Ammon's horn (tissue), 1 donor: ENCODE results near the gene RUSC1.
A peak's percentile ranks its signal among the peaks of the same experiment; 100 is the strongest.
"Not testable (repeated sequence)": the region's sequence is repeated elsewhere in the genome, so short reads cannot be mapped to it uniquely, and the experiment has no call there.

Experiments
- DNase-seq: peaks from one replicate; pipeline ENCODE4 v3.0.0-alpha.2; 2016; ENCODE audit warnings: low spot score

RUSC1 gene, protein sequence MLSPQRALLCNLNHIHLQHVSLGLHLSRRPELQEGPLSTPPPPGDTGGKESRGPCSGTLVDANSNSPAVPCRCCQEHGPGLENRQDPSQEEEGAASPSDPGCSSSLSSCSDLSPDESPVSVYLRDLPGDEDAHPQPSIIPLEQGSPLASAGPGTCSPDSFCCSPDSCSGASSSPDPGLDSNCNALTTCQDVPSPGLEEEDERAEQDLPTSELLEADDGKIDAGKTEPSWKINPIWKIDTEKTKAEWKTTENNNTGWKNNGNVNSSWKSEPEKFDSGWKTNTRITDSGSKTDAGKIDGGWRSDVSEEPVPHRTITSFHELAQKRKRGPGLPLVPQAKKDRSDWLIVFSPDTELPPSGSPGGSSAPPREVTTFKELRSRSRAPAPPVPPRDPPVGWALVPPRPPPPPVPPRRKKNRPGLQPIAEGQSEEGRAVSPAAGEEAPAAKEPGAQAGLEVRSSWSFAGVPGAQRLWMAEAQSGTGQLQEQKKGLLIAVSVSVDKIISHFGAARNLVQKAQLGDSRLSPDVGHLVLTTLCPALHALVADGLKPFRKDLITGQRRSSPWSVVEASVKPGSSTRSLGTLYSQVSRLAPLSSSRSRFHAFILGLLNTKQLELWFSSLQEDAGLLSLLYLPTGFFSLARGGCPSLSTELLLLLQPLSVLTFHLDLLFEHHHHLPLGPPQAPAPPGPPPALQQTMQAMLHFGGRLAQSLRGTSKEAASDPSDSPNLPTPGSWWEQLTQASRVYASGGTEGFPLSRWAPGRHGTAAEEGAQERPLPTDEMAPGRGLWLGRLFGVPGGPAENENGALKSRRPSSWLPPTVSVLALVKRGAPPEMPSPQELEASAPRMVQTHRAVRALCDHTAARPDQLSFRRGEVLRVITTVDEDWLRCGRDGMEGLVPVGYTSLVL

DNA sequence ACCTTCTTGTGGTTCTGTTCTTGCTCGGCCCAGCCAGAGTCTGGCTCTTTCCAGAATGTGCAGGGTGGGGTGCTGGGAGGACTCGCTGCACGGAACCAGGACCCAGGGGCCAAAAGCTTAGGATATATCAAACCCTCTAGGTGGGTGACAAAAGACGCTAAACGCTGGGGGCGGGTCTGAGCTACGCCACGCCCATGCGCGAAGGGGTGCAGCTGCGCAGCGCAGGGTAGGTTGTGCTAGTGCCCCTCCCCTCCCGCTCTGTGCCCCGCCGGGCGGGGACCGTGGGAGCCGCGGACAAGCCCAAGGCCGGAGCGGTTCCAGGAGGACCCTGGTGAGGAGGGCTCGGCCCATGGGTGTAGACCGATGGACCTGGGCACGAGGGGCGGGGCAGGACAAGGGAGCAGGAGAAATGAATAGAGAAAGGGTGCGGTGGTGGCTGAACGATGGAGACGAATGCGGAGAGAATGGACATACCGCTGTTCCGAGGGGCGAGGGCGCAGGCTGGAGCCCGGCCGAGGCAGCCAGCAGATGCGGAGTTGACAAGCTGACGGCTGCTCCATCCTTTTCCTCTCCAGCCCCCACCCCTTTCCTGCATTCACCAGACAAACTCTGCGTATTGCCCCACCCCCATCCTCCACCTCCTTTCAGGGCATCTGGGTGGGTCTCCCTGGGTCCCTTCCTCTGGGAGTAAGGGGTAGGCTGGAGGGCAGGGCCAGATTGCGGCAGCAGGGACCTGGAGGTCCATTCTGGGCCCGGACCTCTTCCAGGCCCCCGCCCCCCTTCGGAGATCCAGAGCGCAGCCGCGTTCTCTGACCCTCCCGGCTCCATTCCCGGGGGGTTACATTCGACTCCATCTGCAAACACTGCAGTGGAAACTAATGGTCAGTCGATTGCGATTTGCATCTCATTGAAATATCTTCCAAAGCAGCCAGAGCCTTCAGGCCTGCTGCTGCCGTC lies at the start of gene RUSC1:
RUSC1 (plus strand) TSS at position 234 of the 957 bp plus-strand sequence. CDS start 880 bp downstream, outside the sequence.
- DNase-seq: peak; percentile 88

DNA sequence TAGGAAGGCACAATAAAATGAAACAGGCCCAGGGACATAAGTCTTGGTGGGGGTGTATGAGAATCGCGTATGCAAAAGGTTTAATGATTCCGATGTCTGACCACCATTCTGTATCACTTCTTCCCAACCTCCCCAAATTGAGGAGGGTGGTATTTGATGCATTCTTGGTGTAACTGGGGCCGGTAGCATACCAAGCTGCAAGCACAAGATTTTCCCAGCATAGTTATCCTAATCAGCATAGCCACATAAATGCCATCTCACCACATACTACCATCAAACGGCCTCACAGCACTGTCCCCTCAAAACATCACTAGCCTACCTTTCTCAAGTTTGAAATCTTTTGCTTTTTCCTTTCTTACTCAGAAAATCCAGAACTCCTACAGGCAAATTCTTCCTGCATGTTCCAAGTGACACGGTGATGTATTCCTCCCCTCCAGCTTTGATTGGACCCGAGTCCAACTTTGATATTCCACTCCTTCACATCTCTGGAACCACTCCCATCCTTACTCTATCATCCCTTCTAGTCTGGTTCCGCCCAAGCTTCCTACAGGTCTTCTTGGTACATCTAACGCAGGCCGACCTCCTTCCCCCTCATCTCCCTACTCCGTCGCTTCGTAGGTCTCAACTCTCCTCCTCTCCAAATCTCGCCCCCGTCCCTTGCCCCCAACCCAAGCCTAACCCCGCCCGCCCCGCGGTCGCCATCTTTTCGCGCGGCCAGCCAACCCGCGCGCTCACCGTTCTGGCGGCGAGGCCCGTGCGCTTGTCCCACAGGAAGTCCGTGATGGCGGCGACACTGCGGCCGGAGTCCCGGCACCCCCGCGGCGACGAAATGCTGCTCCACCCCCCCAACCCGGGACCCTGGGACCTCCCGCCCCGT lies 48.0 kb upstream of the RUSC1 start:
- peak; percentile 21 for DNase-seq

DNA sequence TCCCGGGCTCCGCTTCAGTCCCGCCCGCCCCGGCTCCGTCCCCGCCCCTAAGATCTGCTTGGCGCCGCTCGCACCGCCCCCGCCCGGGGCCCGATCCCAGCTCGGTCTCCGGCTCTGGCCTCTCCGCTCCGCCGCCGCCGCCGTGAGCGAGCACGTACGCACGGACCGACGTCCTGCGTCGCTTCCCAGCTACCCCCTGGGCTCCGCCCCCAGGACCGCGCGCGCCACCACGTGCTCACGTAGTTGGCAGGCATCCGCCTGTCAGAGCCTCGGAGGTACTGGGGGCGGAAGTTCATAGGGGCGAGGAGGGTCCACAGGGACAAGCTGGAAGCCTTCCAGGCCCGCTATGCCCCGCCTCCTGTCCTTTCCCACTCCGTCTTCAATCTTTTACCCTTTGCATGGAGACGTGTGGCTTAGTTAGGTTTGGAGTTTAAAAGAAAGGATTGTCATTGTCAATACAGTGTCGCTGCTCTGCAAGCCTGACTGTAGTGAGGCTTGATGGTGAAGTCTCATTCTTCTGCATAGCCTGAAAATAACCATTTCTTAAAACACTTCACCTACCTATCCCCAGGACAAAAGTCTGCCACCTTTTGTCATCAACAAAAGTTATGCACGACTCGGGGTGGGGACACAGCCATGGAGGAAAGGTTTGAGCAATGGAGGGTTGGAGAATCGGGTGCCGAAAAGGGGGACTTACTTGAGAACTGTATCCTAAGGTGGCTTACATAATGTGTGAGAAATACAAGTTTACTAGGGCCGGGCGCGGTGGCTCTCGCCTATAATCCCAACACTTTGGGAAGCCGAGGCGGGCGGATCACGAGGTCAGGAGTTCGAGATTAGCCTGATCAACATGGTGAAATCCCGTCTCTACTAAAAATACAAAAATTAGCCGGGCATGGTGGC lies 47.1 kb upstream of the RUSC1 start, which contains the start of gene CLK2:
CLK2 (minus strand) TSS at position 162 of the 903 bp plus-strand sequence. CDS start 2,527 bp downstream, outside the sequence.
- DNase-seq: peak; percentile 97

DNA sequence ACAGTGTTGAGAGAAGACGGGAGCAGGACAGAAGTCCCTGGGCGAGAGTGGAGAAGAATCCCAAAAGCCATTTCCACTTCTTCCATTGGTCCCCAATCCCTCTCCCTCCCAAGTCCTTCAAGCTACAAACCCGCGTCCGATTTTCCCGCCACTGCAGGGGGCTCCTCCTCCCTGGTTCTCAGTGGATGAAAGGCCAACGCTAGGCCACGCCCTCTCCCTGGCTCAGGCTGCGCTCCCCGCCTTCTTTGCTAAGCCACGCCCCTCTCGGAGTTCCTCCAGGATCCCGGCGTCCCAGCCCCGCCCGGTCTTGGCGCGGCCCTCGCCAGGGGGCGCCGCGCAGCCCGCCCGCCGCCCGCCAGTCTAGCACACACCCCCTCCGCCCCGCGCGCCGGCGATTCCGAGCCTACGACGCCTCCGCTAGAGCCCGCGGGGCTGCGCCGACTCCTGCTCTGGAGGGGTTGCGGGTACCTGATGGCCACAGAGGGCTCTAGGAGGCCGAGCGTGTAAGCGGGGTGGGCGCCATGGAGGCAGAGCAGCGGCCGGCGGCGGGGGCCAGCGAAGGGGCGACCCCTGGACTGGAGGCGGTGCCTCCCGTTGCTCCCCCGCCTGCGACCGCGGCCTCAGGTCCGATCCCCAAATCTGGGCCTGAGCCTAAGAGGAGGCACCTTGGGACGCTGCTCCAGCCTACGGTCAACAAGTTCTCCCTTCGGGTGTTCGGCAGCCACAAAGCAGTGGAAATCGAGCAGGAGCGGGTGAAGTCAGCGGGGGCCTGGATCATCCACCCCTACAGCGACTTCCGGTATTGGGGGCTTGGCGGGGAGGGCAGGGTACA lies 43.4 kb upstream of the RUSC1 start, which contains the start of gene HCN3:
HCN3 (plus strand) TSS at position 394 of the 832 bp plus-strand sequence; CDS start at position 522, 128 bp downstream.
- peak; percentile 99 for DNase-seq

DNA sequence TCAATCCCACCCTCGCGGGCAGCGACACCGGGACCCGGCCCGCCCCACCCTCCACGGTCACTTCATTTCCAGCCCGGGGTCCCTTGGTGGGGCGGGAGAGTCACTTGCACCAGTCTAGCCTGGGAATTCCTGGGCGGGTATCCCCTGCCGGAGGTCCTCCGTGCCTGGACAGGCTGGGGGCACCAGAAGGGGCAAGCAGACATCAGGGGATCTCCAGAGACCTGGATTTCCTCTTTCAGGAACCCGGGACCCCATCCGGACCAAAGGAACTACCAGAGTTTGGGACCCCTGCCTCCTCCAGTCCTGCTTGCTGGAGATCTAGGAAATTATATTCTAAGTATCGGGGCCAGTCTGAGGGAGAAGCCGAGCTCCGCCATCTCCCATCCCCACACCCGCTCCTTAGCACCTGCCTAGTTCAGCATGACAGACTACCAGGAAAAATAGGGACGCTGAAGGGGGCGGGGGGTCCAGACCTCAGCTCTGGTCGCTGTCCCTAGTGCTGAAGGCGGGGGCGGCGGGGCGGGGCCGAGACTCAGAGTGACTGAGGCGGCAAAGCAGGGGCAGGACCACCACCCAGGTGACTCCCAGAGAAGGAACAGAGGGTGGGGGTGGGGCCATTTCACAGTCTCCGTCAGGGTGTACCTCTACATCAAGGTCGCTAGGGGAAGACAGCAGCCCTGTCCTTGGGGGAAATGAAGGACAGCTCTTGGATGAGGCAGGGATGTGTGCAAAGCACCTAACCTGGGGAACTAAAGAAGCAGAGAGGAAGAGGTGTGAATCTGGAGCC lies 42.6 kb upstream of the RUSC1 start:
- DNase-seq: no peak

DNA sequence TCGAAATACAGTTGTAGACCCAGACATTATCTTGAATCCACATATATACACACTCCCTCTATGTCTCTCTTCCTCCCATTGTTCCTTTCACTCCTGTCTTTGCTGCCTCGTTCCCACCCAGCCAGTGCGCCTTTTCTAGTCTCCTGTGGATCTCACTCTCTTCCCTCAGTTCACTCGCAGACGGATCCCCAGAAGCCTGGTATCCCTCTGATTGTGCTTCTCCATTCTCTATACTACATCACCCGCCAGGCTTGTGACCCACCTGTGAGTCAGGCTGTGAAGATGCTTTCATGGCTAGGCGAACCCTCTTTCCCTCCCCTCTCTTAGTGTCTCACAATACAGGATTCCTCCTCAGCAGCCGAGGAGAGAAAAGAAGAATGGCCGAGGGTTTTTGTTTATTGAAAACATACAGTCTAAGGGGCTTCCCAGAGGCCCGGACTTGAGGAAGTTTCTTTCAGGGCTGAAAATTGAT lies 42.0 kb upstream of the RUSC1 start:
- no peak for DNase-seq

DNA sequence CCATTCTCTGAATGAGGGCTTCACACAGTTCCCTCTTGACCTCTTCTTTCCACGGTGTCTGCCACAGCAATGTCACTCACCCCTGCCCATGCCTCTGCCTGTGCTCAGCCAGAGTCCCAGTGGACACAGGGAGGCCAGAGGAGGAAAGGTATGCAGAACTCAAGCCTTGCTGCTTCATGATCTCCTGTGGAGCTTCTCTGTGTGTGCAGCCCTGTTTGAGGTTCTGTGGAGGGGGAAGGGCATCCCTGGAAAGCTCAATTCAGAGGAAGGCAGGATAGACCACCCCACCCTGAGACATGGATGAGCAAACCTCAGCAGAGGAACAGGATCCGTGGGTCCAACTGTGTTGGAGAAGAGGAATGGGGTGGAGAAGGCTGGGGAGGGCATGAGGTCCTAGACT lies 41.4 kb upstream of the RUSC1 start:
- DNase-seq: no peak

DNA sequence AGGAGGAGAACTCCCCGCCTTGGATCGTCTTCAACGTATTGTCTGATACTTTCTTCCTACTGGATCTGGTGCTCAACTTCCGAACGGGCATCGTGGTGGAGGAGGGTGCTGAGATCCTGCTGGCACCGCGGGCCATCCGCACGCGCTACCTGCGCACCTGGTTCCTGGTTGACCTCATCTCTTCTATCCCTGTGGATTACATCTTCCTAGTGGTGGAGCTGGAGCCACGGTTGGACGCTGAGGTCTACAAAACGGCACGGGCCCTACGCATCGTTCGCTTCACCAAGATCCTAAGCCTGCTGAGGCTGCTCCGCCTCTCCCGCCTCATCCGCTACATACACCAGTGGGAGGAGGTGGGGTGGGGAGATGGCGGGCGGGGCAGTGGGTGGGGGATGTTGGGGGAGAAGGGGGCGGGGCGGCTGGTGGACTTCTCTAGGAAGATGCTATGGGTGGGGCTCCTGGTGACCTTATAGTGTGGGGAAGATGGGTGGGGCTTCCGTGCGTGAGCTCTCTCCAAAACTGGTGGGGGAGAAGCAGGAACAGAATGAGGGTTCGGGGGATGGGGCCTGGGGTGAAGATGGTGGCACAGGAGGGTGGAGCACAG lies 38.1 kb upstream of the RUSC1 start:
- DNase-seq: no peak

DNA sequence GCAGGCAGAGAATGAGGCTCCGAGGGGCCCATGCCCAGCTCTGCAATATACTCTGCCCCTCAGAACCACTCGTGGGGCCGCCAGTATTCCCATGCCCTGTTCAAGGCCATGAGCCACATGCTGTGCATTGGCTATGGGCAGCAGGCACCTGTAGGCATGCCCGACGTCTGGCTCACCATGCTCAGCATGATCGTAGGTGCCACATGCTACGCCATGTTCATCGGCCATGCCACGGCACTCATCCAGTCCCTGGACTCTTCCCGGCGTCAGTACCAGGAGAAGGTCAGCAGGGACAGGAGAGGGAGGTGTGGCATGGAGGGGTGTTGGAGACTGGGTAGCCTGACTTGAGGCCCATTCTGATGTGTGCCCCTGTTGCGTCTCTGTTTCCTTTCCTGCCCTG lies 36.2 kb upstream of the RUSC1 start:
- no peak for DNase-seq

DNA sequence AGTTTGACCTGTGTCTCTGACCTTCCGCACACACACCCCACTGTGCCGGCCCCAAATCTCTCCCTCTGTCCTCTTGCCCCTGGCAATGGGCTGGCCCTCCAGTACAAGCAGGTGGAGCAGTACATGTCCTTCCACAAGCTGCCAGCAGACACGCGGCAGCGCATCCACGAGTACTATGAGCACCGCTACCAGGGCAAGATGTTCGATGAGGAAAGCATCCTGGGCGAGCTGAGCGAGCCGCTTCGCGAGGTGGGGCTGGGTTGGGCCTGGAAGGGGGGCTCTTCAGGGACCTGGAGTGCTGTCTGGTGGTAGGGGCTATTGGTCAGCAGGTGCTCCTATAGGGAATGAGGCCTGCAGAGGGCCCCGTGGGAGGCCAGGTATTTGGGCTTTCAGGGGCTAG lies 35.6 kb upstream of the RUSC1 start:
- DNase-seq: no peak

DNA sequence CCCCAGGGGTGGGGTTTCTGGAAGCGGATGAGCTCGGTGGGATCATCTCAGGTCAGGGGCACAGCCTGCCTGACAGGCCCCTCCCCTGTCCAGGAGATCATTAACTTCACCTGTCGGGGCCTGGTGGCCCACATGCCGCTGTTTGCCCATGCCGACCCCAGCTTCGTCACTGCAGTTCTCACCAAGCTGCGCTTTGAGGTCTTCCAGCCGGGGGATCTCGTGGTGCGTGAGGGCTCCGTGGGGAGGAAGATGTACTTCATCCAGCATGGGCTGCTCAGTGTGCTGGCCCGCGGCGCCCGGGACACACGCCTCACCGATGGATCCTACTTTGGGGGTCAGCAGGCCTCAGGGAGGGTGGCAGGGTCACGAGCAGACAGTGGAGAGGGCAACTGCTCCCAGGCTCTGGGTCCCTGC lies 35.1 kb upstream of the RUSC1 start:
- no peak for DNase-seq

DNA sequence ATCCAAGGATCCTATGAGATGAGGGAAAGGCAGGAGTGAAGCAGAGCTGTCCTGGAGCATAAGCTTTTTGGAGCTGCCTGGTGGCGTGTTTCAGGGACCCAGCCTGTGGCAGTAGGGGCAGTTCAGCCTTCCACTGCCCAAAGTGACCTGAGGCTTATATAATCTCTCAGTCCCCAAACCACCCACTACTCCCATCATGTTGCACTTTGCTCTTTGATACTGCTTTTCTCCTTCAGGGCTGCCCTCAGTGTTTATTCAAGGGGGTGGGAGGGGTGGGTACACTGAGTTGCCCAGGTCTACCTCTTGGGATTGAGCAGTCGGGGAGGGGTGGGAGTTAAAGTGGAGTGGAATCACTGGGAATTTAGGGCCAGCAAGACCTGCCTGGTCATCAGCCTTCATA lies 34.1 kb upstream of the RUSC1 start:
- no peak for DNase-seq

DNA sequence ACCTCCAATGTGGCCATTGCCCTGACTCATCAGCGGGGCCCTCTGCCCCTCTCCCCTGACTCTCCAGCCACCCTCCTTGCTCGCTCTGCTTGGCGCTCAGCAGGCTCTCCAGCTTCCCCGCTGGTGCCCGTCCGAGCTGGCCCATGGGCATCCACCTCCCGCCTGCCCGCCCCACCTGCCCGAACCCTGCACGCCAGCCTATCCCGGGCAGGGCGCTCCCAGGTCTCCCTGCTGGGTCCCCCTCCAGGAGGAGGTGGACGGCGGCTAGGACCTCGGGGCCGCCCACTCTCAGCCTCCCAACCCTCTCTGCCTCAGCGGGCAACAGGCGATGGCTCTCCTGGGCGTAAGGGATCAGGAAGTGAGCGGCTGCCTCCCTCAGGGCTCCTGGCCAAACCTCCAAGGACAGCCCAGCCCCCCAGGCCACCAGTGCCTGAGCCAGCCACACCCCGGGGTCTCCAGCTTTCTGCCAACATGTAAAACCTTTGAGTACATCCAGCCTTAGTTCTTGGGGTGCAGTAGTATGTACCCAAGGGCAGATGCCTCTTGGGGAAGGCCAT lies 32.6 kb upstream of the RUSC1 start:
- DNase-seq: no peak

DNA sequence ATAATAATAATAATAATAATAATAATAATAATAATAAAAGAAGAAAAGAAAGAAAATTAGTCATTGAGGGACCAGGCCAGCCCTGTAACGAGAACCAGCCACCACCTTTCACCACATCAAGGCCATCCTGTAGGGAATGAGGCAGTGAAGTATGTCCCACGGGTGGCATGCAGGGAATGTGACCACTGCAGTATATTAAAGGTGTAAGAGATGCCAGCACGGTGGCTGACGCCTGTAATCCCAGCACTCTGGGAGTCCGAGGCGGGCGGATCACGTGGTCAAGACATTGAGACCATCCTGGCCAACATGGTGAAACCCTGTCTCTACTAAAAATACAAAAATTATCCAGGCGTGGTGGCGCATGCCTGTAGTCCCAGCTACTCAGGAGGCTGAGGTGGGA lies 29.7 kb upstream of the RUSC1 start:
- not testable (repeated sequence) for DNase-seq

DNA sequence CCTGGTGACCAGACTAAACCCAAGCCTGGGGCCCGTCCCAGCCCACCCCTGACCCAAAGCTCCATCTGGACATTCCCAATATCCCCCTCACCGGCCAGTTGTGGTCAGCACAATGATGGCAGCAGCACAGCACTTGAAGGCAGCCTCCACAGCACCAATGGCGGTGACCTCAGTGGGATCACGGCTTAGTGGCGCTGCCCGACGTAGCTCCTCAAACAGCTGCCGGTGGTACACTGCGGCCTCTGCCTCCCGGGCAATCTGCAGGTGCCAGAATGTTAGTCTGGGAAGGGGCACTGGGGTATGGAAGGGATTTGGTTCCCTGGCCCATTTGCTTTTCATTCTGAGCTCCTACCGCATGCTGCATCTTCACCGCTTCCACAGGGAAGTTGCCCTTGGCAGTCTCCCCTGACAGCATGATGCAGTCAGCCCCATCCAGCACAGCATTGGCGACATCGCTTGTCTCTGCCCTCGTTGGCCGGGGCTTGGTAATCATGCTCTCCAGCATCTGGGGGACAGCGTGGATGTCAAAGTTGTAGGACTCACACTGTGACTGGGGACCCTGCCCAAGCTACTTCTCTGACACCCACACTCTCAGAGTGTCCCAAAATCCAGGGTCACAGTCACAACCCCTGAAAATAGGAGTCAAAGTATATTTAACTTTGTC lies 27.5 kb upstream of the RUSC1 start:
- DNase-seq: no peak

DNA sequence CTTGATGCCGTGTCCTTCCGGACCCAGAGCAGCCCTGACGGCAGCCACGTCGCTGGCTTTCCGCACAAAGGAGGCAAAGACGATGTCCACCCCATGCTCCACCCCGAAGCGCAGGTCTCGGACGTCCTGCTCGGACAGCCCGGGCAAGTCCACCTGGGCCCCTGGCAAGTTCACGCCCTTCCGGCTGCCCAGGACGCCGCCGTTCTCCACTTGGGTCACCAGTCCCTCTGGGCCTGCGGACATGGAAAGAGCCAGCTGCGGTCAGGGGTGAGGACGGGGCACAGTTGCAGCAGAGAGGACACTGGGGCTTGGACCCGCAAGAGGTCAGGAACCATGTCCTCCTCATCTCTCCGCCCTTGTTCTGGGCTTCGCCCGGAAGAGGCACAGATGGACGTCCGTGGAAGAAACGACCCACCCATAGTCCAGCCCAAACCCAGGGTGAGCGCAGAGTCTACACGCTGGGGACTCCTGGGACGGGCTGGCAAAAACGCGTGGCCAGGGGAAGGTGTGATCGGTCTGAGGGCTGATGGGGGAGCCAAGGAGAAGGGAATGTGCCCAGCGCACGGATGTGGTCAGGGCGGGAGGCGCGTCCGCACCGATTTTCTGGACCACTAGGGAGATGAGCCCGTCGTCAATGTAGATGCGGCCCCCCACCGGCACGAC lies 26.0 kb upstream of the RUSC1 start:
- DNase-seq: no peak
